Activated CD4-positive, CD25-positive, alpha-beta regulatory T cell treated with anti-CD3 and anti-CD28 coated beads, Interleukin-2, amount 50 U/mL, for 24 hours (primary cell): ENCODE results near the gene MRPL2.

ENCODE experiments used
- ATAC-seq, 2 donors: fragments of 150-1000 bp; cut with Tn5 transposase; one replicate each; pipeline ENCODE4 v1.10.0; 2021; ENCODE audit warnings: mild to moderate bottlenecking in 1 of 2, moderate library complexity in 1 of 2

Gene MRPL2

GRCh38 chr6:43016943-43017334 lies 42.3 kb downstream of the MRPL2 start:
- ATAC-seq, result no peak

- ATAC-seq, result no peak
Observed at GRCh38 chr6:43016176-43016942, 42.9 kb downstream of the MRPL2 start.

- ATAC-seq, result no peak
Observed at GRCh38 chr6:43014434-43014909, 44.8 kb downstream of the MRPL2 start.

GRCh38 chr6:43013843-43014433 lies 45.3 kb downstream of the MRPL2 start, which contains the start of the genes KLHDC3 and MEA1:
TSS of gene KLHDC3 (plus strand) at chr6:43014249. CDS start at chr6:43017193, 2,944 bp downstream.
TSS of gene MEA1 (minus strand) at chr6:43013946. CDS start at chr6:43013813, 133 bp downstream.
- peak; percentile 95 to 97 for ATAC-seq

GRCh38 chr6:43013097-43013842 lies 46.0 kb downstream of the MRPL2 start:
- ATAC-seq, result peak; percentile 5 to 10

- ATAC-seq, result no peak
Observed at GRCh38 chr6:43012364-43012763, 46.9 kb downstream of the MRPL2 start.

- no peak for ATAC-seq
Observed at GRCh38 chr6:43011207-43011606, 48.0 kb downstream of the MRPL2 start.

GRCh38 chr6:43009124-43009523 lies 50.1 kb downstream of the MRPL2 start:
- ATAC-seq, result no peak

- ATAC-seq, result no peak
Observed at GRCh38 chr6:43007126-43007525, 52.1 kb downstream of the MRPL2 start.

GRCh38 chr6:43006251-43006650 lies 53.0 kb downstream of the MRPL2 start:
- no peak for ATAC-seq

- ATAC-seq, result no peak
Observed at GRCh38 chr6:43005844-43006243, 53.4 kb downstream of the MRPL2 start.
